Heart right ventricle (tissue), 16 donors: Measurements from ENCODE around the gene SYNGR4. TPM values are rescaled to one million over a fixed set of nuclear protein-coding genes. Genes with fewer than 3 reads are reported as not detected.

Source experiments
- ATAC-seq, 8 donors: fragments of 200-7000 bp; cut with Tn5 transposase; one replicate each; pipeline ENCODE4 v1.9.1; 2020; ENCODE audit warnings: mild to moderate bottlenecking in 8 of 8, moderate library complexity in 8 of 8, moderate number of reproducible peaks in 1 of 8
- DNase-seq, 2 donors: peaks; one replicate each; pipeline ENCODE4 v3.0.0-alpha.2; 2020
- H3K27ac ChIP-seq, 10 donors: fragments of 200-600 bp; sonication (generic) in 2 of 10; one replicate each; pipeline versions ENCODE4 v1.5.0 to v1.8.0; 2020 to 2022; ENCODE audit warnings: mild to moderate bottlenecking in 3 of 10
- H3K27me3 ChIP-seq, 7 donors: fragments of 200-600 bp; one replicate each; pipeline ENCODE4 v1.8.0; 2021 to 2022; ENCODE audit warnings: mild to moderate bottlenecking in 2 of 7
- H3K36me3 ChIP-seq, 9 donors: fragments of 200-600 bp; sonication (generic) in 1 of 9; one replicate each; pipeline versions ENCODE4 v1.5.0 to v1.8.0; 2020 to 2022; ENCODE audit warnings: mild to moderate bottlenecking in 2 of 9
- H3K4me1 ChIP-seq, 9 donors: fragments of 200-600 bp; sonication (generic) in 1 of 9; one replicate each; pipeline versions ENCODE4 v1.5.0 to v1.8.0; 2020 to 2022; ENCODE audit warnings: mild to moderate bottlenecking in 4 of 9
- H3K4me3 ChIP-seq, 10 donors: fragments of 200-600 bp; sonication (generic) in 2 of 10; one replicate each; pipeline versions ENCODE4 v1.5.0 to v1.8.0; 2020 to 2022; ENCODE audit warnings: mild to moderate bottlenecking in 7 of 10, moderate library complexity in 2 of 10
- H3K9me3 ChIP-seq, 11 donors: fragments of 200-600 bp in 10 of 11; sonication (generic) in 2 of 11; one replicate each; pipeline versions ENCODE4 v1.5.0 to v1.8.0; 2013 to 2022; ENCODE audit warnings: mild to moderate bottlenecking in 2 of 11, control low read depth in 1 of 11, moderate library complexity in 1 of 11
- CTCF ChIP-seq, 9 donors: fragments of 200-600 bp; sonication (generic) in 2 of 9; IDR thresholded peaks; one replicate each; pipeline versions ENCODE4 v1.5.0 to v1.8.0; 2021 to 2022; ENCODE audit warnings: antibody characterized with exemption in 9 of 9, mild to moderate bottlenecking in 5 of 9, moderate library complexity in 1 of 9
- WGBS, 2 donors: extraction: QIAGEN DNeasy Blood & Tissue Kit; methylation state at CpG; one replicate each; pipeline ENCODE4 v1.1.7; 2013; ENCODE audit warnings: inconsistent platforms in 1 of 2; 5-methylcytosine and 5-hydroxymethylcytosine counted together
- intact Hi-C, 10 donors: fragments of 100-400 bp; cut with DNase I; formaldehyde crosslinking; loops; one replicate each; pipeline versions ENCODE4 v1.11.1 to v1.14.2; 2022
- polyA plus RNA-seq, 2 donors: library from polyadenylated mRNA; stranded (reverse); fragments of 200-250 nt; gene quantifications; one replicate each; pipeline ENCODE4 v1.2.3, GENCODE V29; 2013
- total RNA-seq, 10 donors: library from RNA; stranded (reverse); fragmentation: NEBNext Ultra II Directional in 3 of 10; extraction: Animal tissue kit (Norgen Biotek cat#: 25700) in 3 of 10; gene quantifications; one replicate each; pipeline versions ENCODE4 v1.2.1 to v1.2.4, GENCODE V29; 2021 to 2023
- donor health status: Arrhythmogenic right ventricular cardiomyopathy.
- donor health status: ischemic (EF 13 %, LVEDD 7.1; RV severe dilation, severe dysfunction).
- donor health status: healthy with polysubstance abuse.
- donor health status: DM: no; HTN: yes; CAD: no.
- donor health status: DM: no; HTN: no; CAD: no.
- donor health status: ischemic (EF 25% LVEDD 6.9; RV normal size, moderate dysfunction).
- donor health status: ischemic (EF 25% LVEDD 5.7; RV mildly dilated, moderate dysfunction).
- donor health status: healthy.
- donor health status: DM: yes; HTN: yes; CAD: no.
- donor health status: Ischemic cardiomyopathy.
- donor health status: ischemic (EF 35%, LVEDD 5.7; RV mildly dilated, moderate dysfunction).
- donor health status: nonischemic (EF 11% LVEDD 7.7; RV severe dilation, severe dysfunction).
- donor health status: DM: yes; HTN: yes; CAD: no.
- donor health status: PGD.
- donor health status: ischemic (EF 29% LVEDD 5.4; RV normal size, mild dysfunction).
- donor health status: nonischemic (EF 23%, LVEDD 6.1; RV moderate dilation, normal function).

SYNGR4 gene
- total and polyA plus RNA-seq, 12 donors = not detected

GRCh38 chr19:48319647-48320541, 44.3 kb upstream of the SYNGR4 start:
- TF ChIP-seq CTCF (IDR thresholded peaks at IDR 0.05) = peak; percentile 78 to 94 (median 92)
- Histone ChIP-seq H3K4me3 (no peak overlapping the region), H3K9me3 (no peaks in the 10 kb centered on the region), H3K27me3 (no peaks in the 10 kb centered on the region), H3K36me3 (no peaks in the 10 kb centered on the region), H3K27ac (peak overlapping the region in 8 of 10 donors; percentile 26 to 100 (median 98)), H3K4me1 (peaks cover 4 to 48% (median 38%) of the 10 kb centered on the region in 9 donors)
- ATAC-seq (peak; percentile 35 to 73 (median 56)), DNase-seq (peak; percentile 85 to 86)
- intact Hi-C loops = loop anchor here in 7 of 10 donors (2.0 to 10.0 kb wide), 7 partner anchors 15 to 267 kb away; partner anchors contain the start of genes SYNGR4 (in 2 of the 7) and TMEM143 (in 2 of the 7)
- 37 to 44% methylated on average over 16 of the region's 16 CpGs for WGBS, 2 donors

GRCh38 chr19:48321372-48321621, 42.9 kb upstream of the SYNGR4 start:
- Histone ChIP-seq H3K4me3 (peak overlapping the region; percentile 40 to 68 (median 60)), H3K27me3 (no peaks in the 10 kb centered on the region), H3K27ac (peak overlapping the region; percentile 90 to 100 (median 98)), H3K4me1 (peaks cover 4 to 59% (median 42%) of the 10 kb centered on the region in 9 donors), H3K9me3 (no peaks in the 10 kb centered on the region), H3K36me3 (no peaks in the 10 kb centered on the region)
- peak; percentile 82 to 89 (median 86) for ATAC-seq
- intact Hi-C loops = loop anchor here in 5 of 10 donors (1.0 to 10.0 kb wide), 6 partner anchors 12 to 264 kb away; partner anchors contain the start of genes SYNGR4 (in 2 of the 5) and TMEM143 (in 2 of the 5)
- no peak for TF ChIP-seq CTCF (IDR thresholded peaks at IDR 0.05)
- DNase-seq = peak; percentile 97 to 98
- 0 to 4% methylated on average over 22 of the region's 22 CpGs for WGBS, 2 donors

- peak overlapping the region; percentile 90 to 100 (median 98) for H3K27ac ChIP-seq
- TF ChIP-seq CTCF (IDR thresholded peaks at IDR 0.05) = peak in 4 of 9 donors; percentile 14 to 33 (median 25)
- H3K9me3 ChIP-seq = no peaks in the 10 kb centered on the region
- ATAC-seq = peak; percentile 90 to 94 (median 92)
- DNase-seq = peak; percentile 98 to 100
- no peaks in the 10 kb centered on the region for H3K27me3 ChIP-seq
- peak overlapping the region; percentile 40 to 68 (median 60) for H3K4me3 ChIP-seq
- intact Hi-C loops = loop anchor here in 5 of 10 donors (1.0 to 10.0 kb wide), 6 partner anchors 11 to 263 kb away; partner anchors contain the start of genes SYNGR4 (in 2 of the 5) and TMEM143 (in 2 of the 5)
- H3K36me3 ChIP-seq = no peaks in the 10 kb centered on the region
- WGBS, 2 donors = 2% methylated on average over 63 of the region's 63 CpGs
- peaks cover 4 to 65% (median 48%) of the 10 kb centered on the region in 9 donors for H3K4me1 ChIP-seq
These were observed 42.3 kb upstream of the SYNGR4 start for GRCh38 chr19:48321622-48322591.
